ENCODE data around the gene LPCAT1.

The LPCAT1 gene

GRCh38 chr5:1555011-1555807, 31.4 kb upstream of the LPCAT1 start:
- DNase-seq (ENCODE audit: low read depth): peak; percentile 97

GRCh38 chr5:1554410-1554967, 30.7 kb upstream of the LPCAT1 start:
- DNase-seq (ENCODE audit: low read depth): no peak

GRCh38 chr5:1553539-1554409, 30.0 kb upstream of the LPCAT1 start:
- DNase-seq (ENCODE audit: low read depth): no peak

- no peak for DNase-seq (ENCODE audit: low read depth)
These were observed 28.9 kb upstream of the LPCAT1 start for GRCh38 chr5:1552521-1553255.

GRCh38 chr5:1551426-1552301, 27.9 kb upstream of the LPCAT1 start:
- no peak for DNase-seq (ENCODE audit: low read depth)

- DNase-seq (ENCODE audit: low read depth): no peak
These were observed 26.7 kb upstream of the LPCAT1 start for GRCh38 chr5:1550287-1551076.

GRCh38 chr5:1549475-1550030, 25.8 kb upstream of the LPCAT1 start:
- no peak for DNase-seq (ENCODE audit: low read depth)

- DNase-seq (ENCODE audit: low read depth): no peak
These were observed 25.1 kb upstream of the LPCAT1 start for GRCh38 chr5:1548702-1549474.

- DNase-seq (ENCODE audit: low read depth): no peak
These were observed 23.9 kb upstream of the LPCAT1 start for GRCh38 chr5:1547655-1548054.

GRCh38 chr5:1547236-1547635, 23.5 kb upstream of the LPCAT1 start:
- no peak for DNase-seq (ENCODE audit: low read depth)

- no peak for DNase-seq (ENCODE audit: low read depth)
These were observed 22.8 kb upstream of the LPCAT1 start for GRCh38 chr5:1546556-1546955.

- no peak for DNase-seq (ENCODE audit: low read depth)
These were observed 22.1 kb upstream of the LPCAT1 start for GRCh38 chr5:1545805-1546355.

- DNase-seq (ENCODE audit: low read depth): no peak
These were observed 21.5 kb upstream of the LPCAT1 start for GRCh38 chr5:1545126-1545804.

GRCh38 chr5:1544294-1544961, 20.7 kb upstream of the LPCAT1 start:
- no peak for DNase-seq (ENCODE audit: low read depth)

GRCh38 chr5:1543398-1544293, 19.9 kb upstream of the LPCAT1 start:
- DNase-seq (ENCODE audit: low read depth): no peak

- peak; percentile 61 for DNase-seq (ENCODE audit: low read depth)
These were observed 19.0 kb upstream of the LPCAT1 start for GRCh38 chr5:1542781-1543180.
